Small intestine (tissue), 7 donors: ENCODE results near the gene RIPK3. TPM values are rescaled to one million over a fixed set of nuclear protein-coding genes. Genes with fewer than 3 reads are reported as not detected.

Experiments
- DNase-seq, 2 donors: peaks; one replicate each; pipeline versions ENCODE4 v3.0.0 to v3.0.0-alpha.2; 2013
- FAIRE-seq: peaks from 2 replicates; lab custom pipeline; 2012; peaks lifted over from hg19 to GRCh38; lab: Jason Lieb, UNC
- H3K27ac ChIP-seq, 3 donors: one replicate each; pipeline ENCODE4 v1.5.1; 2013; ENCODE audit warnings: low read length in 2 of 3, mild to moderate bottlenecking in 2 of 3, control low read depth in 1 of 3, inconsistent platforms in 1 of 3, low read depth in 1 of 3, moderate library complexity in 1 of 3
- H3K27me3 ChIP-seq, 3 donors: one replicate each; pipeline ENCODE4 v1.6.1; 2013; ENCODE audit warnings: low read length in 3 of 3, inconsistent platforms in 1 of 3; ENCODE audit not compliant: control insufficient read depth in 3 of 3, insufficient read depth in 3 of 3
- H3K36me3 ChIP-seq, 3 donors: one replicate each; pipeline ENCODE4 v1.6.1; 2013; ENCODE audit warnings: low read length in 3 of 3, inconsistent platforms in 1 of 3, low read depth in 1 of 3, mild to moderate bottlenecking in 1 of 3, moderate library complexity in 1 of 3; ENCODE audit not compliant: control insufficient read depth in 3 of 3, insufficient read depth in 2 of 3
- H3K4me1 ChIP-seq, 3 donors: one replicate each; pipeline ENCODE4 v1.6.1; 2013; ENCODE audit warnings: low read length in 2 of 3, inconsistent platforms in 1 of 3, low read depth in 1 of 3, mild to moderate bottlenecking in 1 of 3, moderate library complexity in 1 of 3; ENCODE audit not compliant: control insufficient read depth in 3 of 3, insufficient read depth in 2 of 3
- H3K4me3 ChIP-seq, 3 donors: one replicate each; pipeline ENCODE4 v1.5.1; 2013; ENCODE audit warnings: low read length in 3 of 3, control low read depth in 1 of 3, inconsistent platforms in 1 of 3, low read depth in 1 of 3, mild to moderate bottlenecking in 1 of 3, moderate library complexity in 1 of 3
- H3K9me3 ChIP-seq, 2 donors: one replicate each; pipeline ENCODE4 v1.6.1; 2013; ENCODE audit warnings: low read depth in 1 of 2, low read length in 1 of 2; ENCODE audit not compliant: control insufficient read depth in 2 of 2, insufficient read depth in 1 of 2
- WGBS, 3 donors: extraction: QIAGEN DNeasy Blood & Tissue Kit; methylation state at CpG; one replicate each; pipeline ENCODE4 v1.1.7; 2013; 5-methylcytosine and 5-hydroxymethylcytosine counted together
- polyA plus RNA-seq, 4 donors: library from polyadenylated mRNA; stranded (reverse) in 3 of 4; unstranded in 1 of 4; fragments of 200-250 nt in 3 of 4; fragments of 120-200 nt in 1 of 4; gene quantifications; one replicate each; pipeline versions ENCODE4 v1.2.1 to v1.2.3, GENCODE V29; 2013
- donor health status: healthy with polysubstance abuse.
- donor health status: control.
- donor health status: control.
- donor health status: Bipolar disorder and iron deficiency.
- donor health status: healthy.

The RIPK3 gene
- polyA plus RNA-seq, 4 donors: 16.7 to 58.6 (median 33.6) TPM

GRCh38 chr14:24321212-24321975 lies 18.4 kb downstream of the RIPK3 start:
- 90 to 93% (median 92%) methylated on average over 14 of the region's 14 CpGs for WGBS, 3 donors
- no peak overlapping the region for H3K27ac ChIP-seq
- FAIRE-seq (no peak), DNase-seq (no peak)
- H3K4me1 ChIP-seq: peaks cover 0 to 6% (median 0%) of the 10 kb centered on the region in 3 donors
- H3K9me3 ChIP-seq: no peaks in the 10 kb centered on the region
- H3K4me3 ChIP-seq: no peak overlapping the region
- no peaks in the 10 kb centered on the region for H3K36me3 ChIP-seq
- H3K27me3 ChIP-seq: peaks cover 0 to 36% (median 3%) of the 10 kb centered on the region in 3 donors

GRCh38 chr14:24317141-24317928 lies 22.5 kb downstream of the RIPK3 start:
- WGBS, 3 donors: 83 to 89% (median 87%) methylated on average over 3 of the region's 3 CpGs
- FAIRE-seq: no peak
- Histone ChIP-seq H3K9me3 (no peaks in the 10 kb centered on the region), H3K27ac (no peak overlapping the region), H3K27me3 (peaks cover 0 to 52% (median 3%) of the 10 kb centered on the region in 3 donors), H3K36me3 (peaks cover 0 to 6% (median 0%) of the 10 kb centered on the region in 3 donors), H3K4me3 (no peak overlapping the region), H3K4me1 (peaks cover 4 to 9% (median 5%) of the 10 kb centered on the region in 3 donors)
- DNase-seq: no peak

GRCh38 chr14:24316597-24316950 lies 23.2 kb downstream of the RIPK3 start:
- Histone ChIP-seq H3K36me3 (peaks cover 0 to 11% (median 0%) of the 10 kb centered on the region in 3 donors), H3K4me1 (peaks cover 4 to 11% (median 5%) of the 10 kb centered on the region in 3 donors), H3K4me3 (no peak overlapping the region), H3K27ac (peak overlapping the region in 2 of 3 donors; percentile 66 to 76), H3K9me3 (no peaks in the 10 kb centered on the region), H3K27me3 (peaks cover 0 to 52% (median 3%) of the 10 kb centered on the region in 3 donors)
- DNase-seq (peak in 1 of 2 donors; percentile 31), FAIRE-seq (no peak)
- WGBS, 3 donors: 26 to 50% (median 40%) methylated on average over 17 to 18 of the region's 18 CpGs

- peaks cover 5 to 15% (median 5%) of the 10 kb centered on the region in 3 donors for H3K4me1 ChIP-seq
- FAIRE-seq: no peak
- H3K36me3 ChIP-seq: peaks cover 0 to 14% (median 0%) of the 10 kb centered on the region in 3 donors
- H3K27me3 ChIP-seq: peaks cover 0 to 52% (median 3%) of the 10 kb centered on the region in 3 donors
- 14 to 39% (median 36%) methylated on average over 50 to 70 of the region's 70 CpGs for WGBS, 3 donors
- peak; percentile 70 to 95 for DNase-seq
- no peaks in the 10 kb centered on the region for H3K9me3 ChIP-seq
- H3K27ac ChIP-seq: peak overlapping the region in 2 of 3 donors; percentile 66 to 76
- no peak overlapping the region for H3K4me3 ChIP-seq
These were observed 23.8 kb downstream of the RIPK3 start for GRCh38 chr14:24315807-24316596.

- peaks cover 0 to 14% (median 0%) of the 10 kb centered on the region in 3 donors for H3K36me3 ChIP-seq
- FAIRE-seq (no peak), DNase-seq (no peak)
- peak overlapping the region in 2 of 3 donors; percentile 66 to 76 for H3K27ac ChIP-seq
- WGBS, 3 donors: 45 to 78% (median 61%) methylated on average over 10 of the region's 10 CpGs
- H3K4me3 ChIP-seq: no peak overlapping the region
- peaks cover 5 to 20% (median 9%) of the 10 kb centered on the region in 3 donors for H3K4me1 ChIP-seq
- no peaks in the 10 kb centered on the region for H3K9me3 ChIP-seq
- H3K27me3 ChIP-seq: peaks cover 0 to 49% (median 3%) of the 10 kb centered on the region in 3 donors
These were observed 24.5 kb downstream of the RIPK3 start for GRCh38 chr14:24315243-24315806.

GRCh38 chr14:24314377-24315193 lies 25.2 kb downstream of the RIPK3 start:
- Histone ChIP-seq H3K27me3 (peaks cover 0 to 44% (median 3%) of the 10 kb centered on the region in 3 donors), H3K36me3 (peaks cover 0 to 19% (median 0%) of the 10 kb centered on the region in 3 donors), H3K9me3 (no peaks in the 10 kb centered on the region), H3K27ac (peak overlapping the region in 1 of 3 donors; percentile 76), H3K4me1 (peaks cover 9 to 27% (median 12%) of the 10 kb centered on the region in 3 donors), H3K4me3 (no peak overlapping the region)
- FAIRE-seq (no peak), DNase-seq (no peak)
- WGBS, 3 donors: 77 to 82% (median 80%) methylated on average over 5 of the region's 5 CpGs

- Histone ChIP-seq H3K9me3 (no peaks in the 10 kb centered on the region), H3K27ac (peak overlapping the region in 1 of 3 donors; percentile 46)
- FAIRE-seq: no peak
These were observed 25.9 kb downstream of the RIPK3 start for GRCh38 chr14:24313913-24314312.

More at GRCh38 chr14:24313913-24314312, 25.9 kb downstream of the RIPK3 start:
- H3K4me1 ChIP-seq: peaks cover 9 to 34% (median 18%) of the 10 kb centered on the region in 3 donors
- H3K36me3 ChIP-seq: peaks cover 0 to 21% (median 0%) of the 10 kb centered on the region in 3 donors
- 81 to 91% (median 90%) methylated on average over 2 of the region's 2 CpGs for WGBS, 3 donors
- DNase-seq: no peak
- H3K4me3 ChIP-seq: no peak overlapping the region
- peaks cover 0 to 40% (median 0%) of the 10 kb centered on the region in 3 donors for H3K27me3 ChIP-seq
